HTERT RPE-1 (cell line): ENCODE data around the gene SLC12A1.

Source experiments
- in situ Hi-C: fragments of 300-500 bp; cut with MboI; formaldehyde crosslinking; loops from 4 replicates; pipeline ENCODE4 v1.14.3; 2020; ENCODE audit warnings: low sequenced_read_pairs

Gene SLC12A1

DNA sequence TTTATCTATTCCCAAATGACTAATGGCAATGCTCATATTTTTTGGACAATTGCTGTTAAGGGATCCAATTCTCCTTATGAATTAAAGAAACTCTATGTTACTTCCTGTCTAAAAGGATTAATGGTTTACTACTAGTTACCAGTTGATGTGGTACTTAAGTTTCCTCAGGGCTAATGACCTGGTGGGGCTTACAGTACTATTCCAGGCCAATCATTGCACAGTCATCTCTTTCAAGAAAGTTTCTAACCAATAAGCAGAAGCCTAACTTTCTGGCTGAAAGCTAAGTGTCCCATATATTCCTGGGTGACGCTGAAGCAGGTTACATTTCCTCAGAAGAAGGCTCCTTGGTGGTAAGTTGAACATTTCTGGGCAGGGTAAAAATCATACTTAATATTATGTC is at the start of gene SLC12A1:
Gene SLC12A1, plus strand, starts transcription at position 322 of the 400 bp plus-strand sequence. CDS start 1,418 bp downstream, outside the sequence.
- in situ Hi-C loops, result no loop called here

DNA sequence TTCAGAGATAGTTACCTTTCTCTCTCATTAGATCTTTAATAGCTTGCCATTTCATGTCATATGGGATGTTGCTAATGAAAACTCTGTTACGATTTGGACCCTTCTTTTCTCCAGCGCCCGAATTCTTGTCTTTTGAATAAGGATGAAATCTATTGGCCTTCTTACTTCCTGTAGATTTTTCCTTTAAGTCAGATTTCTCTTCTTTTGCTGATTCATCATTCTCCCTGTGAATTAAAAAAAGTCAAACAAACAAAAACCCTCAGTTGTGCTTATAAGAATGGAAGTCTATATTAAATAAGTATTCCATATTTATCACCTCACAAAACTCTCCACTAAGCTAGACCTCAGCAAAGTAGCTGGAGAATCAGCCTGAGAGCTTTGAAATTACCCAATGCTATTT is 37.5 kb upstream of the SLC12A1 start:
- in situ Hi-C loops, result no loop called here

DNA sequence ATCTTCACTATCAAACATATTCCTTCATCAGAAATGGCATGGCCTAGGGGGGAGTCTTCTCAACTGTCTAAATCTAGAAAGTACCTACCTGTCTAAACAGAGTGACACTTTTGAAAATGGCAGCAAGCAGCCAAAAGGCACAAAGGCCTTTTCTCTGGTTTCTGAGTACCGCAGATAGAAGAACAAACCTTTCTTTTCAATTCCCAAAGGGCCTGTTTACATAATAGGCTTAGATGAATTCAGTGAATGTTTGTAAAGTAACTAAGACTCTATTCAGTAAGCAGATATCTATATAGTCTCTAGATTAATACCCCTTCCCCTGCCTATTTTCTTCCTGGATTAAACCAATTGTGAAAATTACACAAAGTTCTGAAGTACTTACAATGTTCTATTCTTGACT is 35.1 kb upstream of the SLC12A1 start:
- in situ Hi-C loops, result no loop called here

DNA sequence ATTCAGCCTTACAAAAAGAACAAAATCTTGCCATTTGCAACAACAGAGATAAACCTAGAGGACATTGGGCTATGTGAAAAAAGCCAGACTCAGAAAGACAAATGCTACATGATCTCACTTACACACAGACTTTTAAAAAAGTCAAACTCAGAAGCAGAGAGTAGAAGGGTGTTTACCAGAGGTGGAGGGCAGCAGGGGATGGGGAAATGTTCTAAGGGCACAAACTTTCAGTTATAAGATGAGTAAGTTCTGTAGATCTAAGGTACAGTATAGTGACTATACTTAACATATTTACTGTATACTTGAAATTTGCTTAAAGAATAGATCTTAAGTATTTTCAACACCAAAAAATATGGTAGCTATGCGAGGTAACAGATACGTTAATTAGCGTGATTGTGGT is 31.0 kb upstream of the SLC12A1 start:
- in situ Hi-C loops, result no loop called here

DNA sequence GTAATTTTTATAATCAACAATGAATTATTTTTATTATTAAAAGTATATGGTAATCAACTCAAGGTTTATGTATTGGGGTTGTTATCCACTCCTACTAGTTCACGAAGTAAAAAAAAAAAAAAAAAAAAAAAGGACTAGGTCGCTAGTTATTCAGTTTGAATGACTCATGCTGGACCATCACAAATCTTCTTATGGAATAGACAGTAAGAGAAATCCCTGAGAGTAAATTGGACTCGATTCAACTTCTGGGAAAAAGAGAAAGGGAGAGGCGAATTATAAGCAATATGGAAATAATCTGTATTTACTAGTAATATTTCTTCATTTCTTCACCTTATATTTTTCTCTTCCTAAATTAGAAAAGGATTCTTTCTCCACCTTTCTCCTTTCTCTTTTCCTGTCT is 30.0 kb upstream of the SLC12A1 start:
- in situ Hi-C loops, result no loop called here

DNA sequence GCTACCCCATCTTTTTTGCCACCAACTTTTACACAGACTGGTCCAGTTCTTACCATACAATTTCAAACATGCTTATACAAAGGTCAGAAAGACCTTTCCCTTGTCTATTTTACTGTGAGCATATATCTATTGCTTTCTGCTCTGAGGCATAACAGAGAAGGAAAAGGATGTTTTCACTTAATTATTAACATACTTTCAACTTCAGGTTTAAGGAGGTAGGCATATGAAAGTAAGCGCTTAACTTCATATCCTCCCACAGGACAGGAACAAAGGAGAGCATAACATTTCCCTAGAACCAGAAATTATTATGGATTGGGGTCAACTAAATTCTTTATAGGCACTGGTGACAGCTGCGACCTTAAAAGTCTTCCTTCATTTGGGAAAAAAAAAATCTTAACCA is 29.1 kb upstream of the SLC12A1 start:
- in situ Hi-C loops, result no loop called here

DNA sequence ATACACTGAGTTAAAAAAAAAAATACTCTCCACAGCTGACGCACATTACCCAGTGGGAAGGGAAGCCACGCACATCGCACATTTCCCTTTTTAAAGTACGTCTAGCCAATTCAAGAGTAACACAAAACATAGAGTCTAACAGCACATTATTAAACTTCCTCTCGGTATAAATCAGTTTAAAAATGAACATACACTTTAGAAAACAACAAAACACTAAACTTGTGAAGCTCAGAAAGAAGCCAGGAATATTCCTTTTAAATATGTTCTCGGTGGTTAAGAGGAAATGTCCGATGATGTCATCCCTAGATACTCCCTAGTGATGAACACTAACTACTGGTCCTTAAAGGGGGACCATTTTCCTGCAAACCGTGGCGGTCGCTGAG is 28.7 kb upstream of the SLC12A1 start:
- in situ Hi-C loops, result no loop called here

DNA sequence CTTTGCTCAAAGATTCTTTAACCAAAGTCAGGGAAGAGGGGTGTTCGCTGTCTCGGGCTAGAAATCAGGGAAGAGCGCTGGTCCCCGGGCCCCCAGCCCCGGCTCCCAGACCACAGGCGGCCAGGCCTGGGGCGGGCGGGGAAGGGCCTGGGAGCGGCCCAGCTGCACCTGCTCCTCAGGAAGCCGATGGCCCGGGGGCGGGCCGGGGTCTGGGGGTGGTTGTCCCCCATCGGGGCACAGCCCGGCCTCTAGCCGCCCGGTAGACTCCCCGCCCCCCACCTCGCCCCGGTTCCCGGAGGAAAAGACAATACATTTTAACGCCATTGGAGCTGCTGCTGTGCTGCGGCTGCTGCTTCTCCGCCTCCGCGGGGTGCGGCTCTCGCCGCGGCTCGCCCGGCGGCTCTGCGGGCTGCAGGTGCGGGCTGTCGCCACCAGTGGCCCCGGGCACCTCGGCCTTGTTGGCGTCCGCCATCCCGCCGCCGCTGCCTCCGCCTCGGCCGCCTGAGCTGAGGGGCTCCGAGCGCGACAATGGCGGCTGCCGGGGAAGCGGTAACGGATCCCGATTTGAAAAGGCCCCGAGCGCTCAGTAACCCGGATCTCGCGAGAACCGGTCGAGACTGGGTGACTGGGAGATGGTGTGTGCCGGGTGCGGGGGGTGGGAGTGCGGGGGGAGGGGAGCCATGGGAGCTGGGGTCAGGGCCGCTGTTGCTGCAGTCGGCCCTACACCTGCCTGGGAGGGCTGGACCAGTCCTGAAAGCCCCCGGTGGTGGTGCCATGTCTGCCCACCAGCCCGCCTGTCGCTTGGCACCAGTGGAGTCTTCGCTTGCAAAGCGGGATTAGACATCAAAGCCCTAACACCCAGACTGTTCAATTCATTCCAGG is 28.1 kb upstream of the SLC12A1 start, which contains the start of gene MYEF2:
Gene MYEF2, minus strand, starts transcription at position 530 of the 882 bp plus-strand sequence. Its CDS starts 58 bp downstream, at position 472.
- in situ Hi-C loops, result no loop called here

DNA sequence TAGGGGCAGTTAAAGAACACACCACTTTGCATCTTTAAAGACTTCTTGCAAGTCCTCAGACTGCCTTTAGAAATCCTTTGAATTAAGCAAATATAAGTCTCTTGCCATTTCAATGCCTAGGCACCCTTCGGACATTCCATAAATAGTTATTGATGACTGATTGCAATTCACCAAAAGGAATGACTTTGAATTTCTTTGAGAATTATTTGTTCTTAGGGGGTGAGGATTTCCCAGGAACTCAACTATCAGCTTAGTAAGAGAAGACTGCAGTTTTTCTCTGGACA is 27.5 kb upstream of the SLC12A1 start:
- in situ Hi-C loops, result no loop called here

DNA sequence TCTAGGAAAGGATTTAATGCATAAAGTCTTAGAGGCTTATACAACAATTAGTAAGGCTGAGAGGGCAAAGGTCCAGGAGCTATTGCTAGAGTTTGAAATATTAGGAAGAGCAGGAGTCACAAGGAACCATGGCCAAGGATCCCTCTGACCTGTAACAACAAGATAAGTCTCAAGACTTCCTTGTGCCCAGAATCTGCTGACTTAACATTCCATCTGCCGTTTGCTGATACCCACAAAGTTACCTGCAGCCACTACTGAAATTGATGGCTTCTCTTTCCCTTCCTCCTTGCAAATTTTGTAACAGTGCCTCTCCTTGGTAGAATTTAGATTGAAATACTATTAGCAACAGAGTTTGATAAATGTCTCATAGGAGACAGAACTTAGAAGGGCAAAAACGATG is 23.4 kb upstream of the SLC12A1 start:
- in situ Hi-C loops, result no loop called here

DNA sequence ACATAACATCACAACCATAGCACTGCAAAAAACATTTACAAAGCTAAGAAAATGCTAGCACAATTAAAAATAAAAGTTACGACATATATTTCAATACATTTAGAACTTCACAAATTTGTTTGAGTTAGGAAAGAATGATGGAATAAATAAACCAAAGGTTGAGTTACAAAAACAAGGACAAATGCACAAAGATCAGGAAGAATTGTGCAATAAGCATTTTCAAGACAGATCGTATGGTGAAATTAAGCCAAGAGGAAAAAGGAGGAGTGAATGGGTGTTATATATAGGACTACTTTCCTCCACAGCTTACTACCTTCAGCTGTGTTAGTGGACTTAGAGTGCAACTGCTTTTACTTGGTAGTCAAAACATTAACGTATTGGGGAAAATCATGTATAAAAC is 20.6 kb upstream of the SLC12A1 start:
- in situ Hi-C loops, result no loop called here

DNA sequence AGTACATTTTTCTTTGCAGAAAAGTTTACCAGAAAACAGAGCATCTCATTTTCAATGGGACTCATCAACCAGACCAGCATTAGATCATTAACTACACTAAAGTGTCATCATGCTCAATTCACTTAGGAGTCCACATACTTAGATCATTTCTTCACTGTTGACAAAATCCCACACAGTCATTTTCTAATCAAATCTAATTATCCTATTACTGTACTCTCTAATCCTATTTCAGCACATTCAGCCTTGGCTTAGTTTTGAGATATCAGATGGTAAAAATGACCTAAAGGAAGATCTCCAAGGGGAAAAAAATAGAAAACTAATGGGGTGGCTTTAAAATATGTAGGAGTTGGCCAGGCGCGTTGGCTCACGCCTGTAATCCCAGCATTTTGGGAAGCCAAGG is 19.8 kb upstream of the SLC12A1 start:
- in situ Hi-C loops, result no loop called here

DNA sequence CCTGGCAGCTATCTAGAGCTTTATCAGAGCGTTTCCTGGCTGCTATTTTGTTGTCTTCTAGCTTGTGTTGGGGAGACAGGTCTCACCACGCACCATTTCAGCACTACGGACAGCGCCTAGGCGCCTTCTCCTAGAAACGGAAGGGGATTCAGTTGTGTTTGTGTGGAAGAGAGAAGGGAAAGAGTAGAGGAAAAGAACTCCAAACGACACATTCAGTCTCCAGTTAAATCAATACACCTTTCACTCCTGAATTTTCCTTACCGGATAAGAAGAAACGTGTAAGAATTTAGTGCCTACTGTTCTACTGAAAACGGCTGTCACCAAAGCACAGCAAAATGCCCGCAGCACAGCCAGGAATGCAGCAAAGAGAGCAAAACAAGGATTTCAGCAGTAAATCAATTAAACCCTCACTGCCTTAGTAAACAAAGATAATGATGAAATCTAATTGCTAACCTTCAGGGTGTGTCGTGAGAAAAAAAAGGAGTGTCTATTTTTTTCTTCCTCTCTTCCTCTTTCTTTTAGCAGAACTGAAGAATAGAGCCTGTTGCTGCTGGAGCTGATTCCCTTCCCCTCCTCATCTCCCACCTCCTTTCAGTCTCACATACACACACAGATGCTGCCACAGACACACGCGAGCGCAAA is 15.0 kb upstream of the SLC12A1 start:
- in situ Hi-C loops, result no loop called here

DNA sequence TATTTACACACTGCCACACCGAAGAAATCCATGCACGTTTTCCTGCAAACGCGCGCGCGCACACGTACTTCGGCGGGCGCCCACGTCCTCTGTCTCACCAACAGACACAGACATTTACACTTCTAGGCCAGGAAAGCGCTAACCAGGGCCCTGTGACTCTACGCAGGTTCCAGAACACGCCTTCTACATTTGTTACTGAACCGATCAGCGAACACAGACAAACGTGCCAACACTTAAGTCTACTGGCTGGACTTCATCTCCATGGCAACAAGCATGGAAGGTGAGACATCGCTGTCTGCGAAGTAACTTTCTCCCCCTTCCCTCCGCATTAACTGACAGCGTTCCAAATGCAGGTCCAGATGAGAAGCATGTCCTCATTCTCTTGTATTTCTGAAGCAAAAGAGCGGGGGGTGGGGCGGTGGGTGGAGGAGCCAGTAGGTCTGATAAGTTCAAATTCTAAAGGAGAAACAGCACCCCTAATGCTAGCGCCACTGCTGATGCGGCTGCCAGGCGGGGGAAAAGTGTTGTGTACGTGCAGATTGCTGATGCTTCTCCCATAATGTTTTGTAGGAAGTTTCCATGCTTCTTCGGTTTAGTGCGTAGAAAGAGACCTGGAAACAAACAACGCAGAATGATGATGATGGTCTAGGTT is 14.4 kb upstream of the SLC12A1 start, which contains the start of gene CTXN2:
Gene CTXN2, plus strand, starts transcription at position 92 of the 652 bp plus-strand sequence. CDS start 9,636 bp downstream, outside the sequence.
- in situ Hi-C loops, result no loop called here

DNA sequence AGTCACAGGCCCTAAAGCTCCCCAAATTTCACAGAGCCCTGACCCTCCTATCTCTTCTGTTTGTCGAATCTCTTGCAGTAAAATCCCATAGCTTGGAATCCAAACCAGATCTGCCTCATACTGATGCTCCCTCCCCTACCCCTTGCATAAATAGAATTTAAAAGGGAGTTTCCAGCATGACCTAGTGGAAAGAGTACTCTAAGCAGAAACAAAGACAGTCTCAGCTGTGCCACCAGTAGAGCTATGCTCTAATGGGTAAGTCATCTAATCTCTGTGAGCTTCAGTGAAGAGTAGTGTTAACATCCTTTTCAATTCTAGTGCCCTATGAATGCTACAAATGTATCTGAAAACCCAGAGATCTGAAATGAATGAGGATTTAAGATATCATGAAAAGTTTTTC is 4.0 kb upstream of the SLC12A1 start:
- in situ Hi-C loops, result no loop called here

DNA sequence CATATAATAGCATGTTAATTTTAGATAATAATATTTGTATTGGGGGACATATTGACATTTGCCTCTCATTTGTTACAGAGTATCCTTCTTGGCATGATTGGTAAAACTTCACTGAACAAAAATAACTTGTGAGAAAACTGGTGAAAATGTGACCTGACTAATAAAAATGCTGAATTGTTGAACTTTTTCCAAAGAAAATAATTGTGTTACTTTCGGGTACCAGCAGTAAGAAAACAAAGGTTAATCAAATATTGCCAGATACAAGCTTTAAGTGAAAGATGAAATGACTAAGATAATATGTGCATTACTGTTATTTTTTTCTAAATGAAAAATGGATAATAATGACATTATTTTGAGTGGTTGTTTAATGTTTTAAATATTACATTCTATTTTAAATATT is 15.2 kb downstream of the SLC12A1 start:
- in situ Hi-C loops, result no loop called here

DNA sequence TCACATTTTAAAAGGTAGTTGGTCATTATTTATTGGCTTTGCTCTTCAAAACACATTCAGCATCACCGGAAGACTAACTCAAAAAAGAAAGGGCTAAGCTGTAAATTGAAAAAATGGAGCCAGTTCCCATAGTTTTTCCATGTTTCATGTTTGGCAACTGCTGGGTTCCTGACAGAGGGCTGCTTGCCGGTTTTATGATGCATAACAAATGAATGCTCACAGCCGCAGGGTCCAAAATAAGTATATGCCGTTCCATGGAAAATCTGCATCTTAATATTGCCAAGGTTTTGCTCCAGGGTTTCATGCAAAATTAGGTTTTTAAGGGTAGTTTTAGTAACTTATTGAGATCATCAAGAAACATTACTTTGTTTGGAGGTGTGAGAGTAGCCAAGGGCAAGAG is 15.8 kb downstream of the SLC12A1 start:
- in situ Hi-C loops, result no loop called here

DNA sequence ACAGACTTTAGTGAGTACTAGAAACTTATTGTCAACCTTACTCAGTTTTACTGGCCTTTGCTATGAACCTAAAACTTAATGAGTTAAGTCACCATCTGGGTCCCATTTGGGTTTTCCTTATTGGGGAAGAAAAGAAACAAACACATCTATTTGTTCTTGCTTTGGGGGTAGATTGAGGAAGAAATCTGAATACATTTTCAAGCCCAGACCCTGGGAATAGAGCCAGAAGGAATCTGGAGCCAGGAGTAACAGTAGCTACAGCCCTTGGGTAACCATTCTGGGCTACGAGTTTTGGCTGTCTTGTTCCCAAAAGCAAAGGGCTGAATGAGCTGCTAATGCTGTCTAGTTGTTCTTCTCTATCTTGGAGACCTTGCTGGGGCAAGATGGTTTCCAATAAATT is 16.5 kb downstream of the SLC12A1 start:
- in situ Hi-C loops, result no loop called here

DNA sequence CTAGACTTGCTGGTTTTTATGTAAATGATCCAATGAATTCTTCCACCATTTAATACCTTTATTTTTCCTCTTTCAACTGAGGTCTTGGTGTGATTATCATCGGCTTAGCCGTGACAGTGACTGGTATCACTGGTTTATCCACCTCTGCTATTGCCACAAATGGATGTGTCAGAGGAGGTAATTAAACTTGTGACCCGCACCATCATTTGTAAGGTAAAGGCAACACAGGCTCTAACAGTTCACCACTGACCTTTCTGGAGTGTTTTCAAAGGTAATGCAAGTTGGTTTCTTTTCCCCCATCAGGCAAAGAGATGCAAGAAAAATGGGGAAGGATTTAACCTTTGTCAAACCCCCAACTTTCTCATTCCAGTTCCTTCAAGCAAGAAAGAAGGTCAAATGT is 19.7 kb downstream of the SLC12A1 start:
- in situ Hi-C loops, result no loop called here

DNA sequence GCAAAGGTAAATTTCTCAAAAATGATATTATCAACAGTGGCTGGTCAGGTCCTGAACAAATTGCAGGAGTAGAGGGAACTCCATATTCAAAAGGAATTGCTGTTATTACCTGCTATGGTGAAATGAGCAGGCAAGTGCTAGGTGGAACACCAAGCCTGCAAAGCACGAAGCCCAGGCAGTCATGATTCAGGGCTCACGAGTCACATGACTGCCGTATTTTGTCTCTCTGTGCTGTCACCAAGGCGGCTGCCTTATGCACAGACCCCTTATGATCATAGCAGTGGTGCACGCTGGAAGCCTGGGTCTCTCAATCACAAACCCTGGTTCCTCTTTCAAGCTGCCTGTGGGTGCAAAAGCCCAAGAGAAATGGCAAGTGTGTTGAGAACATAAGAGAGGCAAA is 24.4 kb downstream of the SLC12A1 start:
- in situ Hi-C loops, result no loop called here

DNA sequence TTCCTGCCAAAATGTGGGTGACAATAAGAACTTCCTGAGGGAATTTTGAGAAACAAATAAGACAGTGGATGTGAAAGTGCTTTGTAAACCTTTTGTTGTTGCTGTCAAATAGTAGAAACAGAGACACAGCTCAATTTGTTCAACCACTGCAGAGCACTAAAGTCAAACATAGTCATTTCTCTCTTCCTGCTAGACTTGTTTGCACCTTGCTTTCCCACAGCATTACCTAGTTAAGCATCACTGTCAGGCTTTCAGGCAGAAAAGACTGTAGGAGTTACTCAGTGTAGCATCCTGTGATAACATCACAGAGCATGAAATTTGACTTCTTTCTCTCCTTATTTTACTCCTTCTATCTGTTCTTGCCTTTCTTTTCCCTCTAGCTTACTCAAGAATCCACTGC is 27.1 kb downstream of the SLC12A1 start:
- in situ Hi-C loops, result no loop called here

DNA sequence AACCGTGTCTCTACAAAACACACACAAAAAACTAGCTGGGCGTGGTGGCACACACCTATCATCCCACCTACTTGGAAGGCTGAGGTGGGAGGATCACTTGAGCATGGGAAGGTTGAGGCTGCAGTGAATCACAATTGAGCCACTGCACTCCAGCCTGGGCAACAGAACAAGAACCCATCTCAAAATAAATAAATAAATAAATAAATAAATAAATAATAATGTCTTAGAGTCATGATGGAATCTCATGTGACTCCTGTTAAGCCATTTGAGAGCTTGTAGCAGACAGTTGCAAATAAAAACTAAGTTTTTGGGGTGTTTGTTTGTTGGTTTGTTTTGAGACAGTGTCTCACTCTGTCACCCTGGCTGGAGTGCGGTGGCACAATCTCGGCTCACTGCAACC is 33.2 kb downstream of the SLC12A1 start:
- in situ Hi-C loops, result no loop called here
